Measurements from ENCODE around the gene APRT.
"Not testable (repeated sequence)": the region's sequence is repeated elsewhere in the genome, so short reads cannot be mapped to it uniquely, and the experiment has no call there.

The APRT gene

DNA sequence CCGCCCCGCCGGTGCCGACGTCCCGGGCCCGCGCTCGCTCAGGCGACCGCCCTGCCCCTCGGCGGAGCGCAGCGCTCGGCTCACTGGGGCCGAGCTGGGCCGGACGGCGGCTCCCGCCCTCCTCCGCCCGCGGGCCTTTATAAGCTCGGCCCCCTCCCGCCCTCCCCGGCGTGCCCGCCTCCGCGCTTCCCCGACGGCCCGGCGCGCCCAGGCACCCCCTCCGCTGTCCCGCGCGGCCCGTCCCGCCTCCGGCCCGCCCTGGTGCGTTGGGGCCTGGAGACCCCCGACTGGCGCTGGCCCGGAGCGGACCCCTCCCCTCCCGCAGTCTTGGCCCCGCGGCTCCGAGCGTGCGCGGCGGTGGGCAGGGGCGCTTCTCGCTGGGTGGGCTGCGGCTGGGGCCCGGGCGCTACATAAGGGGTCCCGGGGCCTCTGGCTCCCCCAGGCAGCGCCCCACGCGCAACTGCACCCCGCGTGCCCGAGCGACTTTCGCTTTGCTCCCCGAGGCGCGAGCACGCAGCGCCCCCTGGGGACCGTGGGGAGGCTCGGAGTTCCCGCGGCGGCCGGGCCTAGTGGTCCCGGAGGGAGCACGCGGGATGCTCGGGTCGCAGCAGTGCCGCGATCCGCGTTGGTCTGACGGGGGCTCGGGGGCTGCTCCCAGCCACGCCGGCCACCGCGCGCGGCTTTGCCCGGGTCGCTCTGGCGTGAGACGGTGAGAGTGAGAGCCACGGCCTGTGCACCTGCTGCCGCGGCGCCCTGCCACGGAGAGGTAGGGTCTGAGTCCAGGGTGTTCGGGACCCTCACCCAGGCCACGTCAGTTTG lies 26.4 kb downstream of the APRT start, which contains the start of gene PIEZO1:
PIEZO1 (minus strand) TSS at position 115 of the 819 bp plus-strand sequence. CDS start 256 bp downstream, outside the sequence.
- peak; percentile 67 for DNase-seq

DNA sequence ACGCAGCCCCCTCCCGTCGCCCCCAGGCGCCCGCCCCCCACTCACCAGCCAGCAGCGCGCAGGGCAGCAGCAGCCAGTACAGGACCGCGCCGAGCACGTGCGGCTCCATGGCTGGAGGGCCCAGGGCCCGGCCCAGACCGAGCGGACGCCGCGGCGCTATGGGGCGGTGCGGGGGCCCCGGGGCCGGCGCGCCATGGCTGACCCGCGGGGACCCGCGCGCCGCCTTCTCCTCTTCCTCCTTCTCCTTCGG lies 26.9 kb downstream of the APRT start:
- no peak for DNase-seq

DNA sequence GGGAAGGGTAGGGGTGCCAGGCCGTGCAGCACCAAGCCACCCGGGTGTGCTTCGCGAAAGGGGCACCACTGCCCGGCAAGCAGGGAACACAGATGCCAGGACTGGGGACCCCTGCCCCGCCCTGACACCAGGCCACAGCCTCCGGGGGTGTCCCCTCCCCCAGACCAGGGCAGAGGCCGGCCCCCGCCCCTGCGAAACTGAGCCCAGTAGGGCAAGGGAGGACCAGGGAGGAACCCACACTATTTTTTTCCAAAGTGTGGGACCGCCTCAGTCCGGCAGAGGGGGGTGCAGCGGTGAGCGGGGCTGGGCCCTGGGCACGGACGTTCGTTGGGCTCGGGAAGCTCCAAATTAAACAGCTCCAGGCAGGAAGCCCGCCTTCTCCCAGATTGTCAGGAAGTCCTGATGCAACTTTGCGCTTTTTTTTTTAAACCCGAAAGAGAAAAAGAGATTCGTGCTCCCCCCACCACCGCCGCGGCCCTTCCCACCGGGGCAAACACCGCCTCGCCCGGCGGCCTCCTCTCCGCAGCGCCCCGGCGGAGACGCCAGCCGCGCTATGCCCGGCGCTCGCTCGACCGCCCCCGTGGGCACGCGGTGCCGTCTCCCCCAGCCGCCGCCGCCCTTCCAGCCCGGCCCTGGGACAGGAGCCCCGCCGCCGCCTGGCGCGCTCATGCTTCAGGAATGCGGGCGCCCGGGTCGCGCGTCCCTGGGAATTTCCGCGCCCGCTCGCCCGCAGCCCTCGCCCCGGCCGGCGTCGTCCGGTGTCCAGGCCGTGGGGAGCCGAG lies 27.5 kb downstream of the APRT start:
- peak; percentile 48 for DNase-seq

DNA sequence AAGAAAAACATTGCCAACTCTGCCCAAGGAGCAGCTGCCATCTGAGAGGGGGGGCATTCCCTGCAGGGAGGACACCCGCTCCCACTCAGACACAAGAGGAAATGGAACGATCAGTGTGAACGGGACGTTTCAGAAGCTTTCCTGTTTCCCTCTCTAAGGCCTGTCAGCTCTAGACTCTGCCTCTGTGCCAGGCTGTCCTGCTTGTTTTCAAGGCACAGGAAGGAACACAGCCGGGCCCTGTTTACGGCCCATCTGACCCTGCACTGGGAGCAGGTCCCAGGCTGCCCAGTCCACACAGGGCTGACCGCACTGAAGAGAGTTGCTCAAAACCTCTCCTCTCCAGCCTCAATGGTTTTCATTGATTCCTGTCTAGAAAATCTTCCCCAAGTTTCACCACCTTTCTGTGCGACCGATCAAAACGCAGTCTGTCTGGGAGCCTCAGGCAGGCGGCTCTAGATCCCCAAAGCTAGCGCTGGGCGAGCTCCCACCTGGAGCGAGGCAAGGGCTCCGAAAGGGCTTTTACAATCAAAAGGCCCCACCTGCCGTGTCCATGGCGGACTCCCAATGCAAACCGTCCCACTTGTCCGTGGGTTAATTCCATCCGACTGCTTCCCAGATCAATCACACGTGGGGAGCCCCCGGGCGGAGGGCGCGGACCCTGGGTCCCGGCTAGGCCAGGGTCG lies 28.2 kb downstream of the APRT start:
- DNase-seq = no peak

DNA sequence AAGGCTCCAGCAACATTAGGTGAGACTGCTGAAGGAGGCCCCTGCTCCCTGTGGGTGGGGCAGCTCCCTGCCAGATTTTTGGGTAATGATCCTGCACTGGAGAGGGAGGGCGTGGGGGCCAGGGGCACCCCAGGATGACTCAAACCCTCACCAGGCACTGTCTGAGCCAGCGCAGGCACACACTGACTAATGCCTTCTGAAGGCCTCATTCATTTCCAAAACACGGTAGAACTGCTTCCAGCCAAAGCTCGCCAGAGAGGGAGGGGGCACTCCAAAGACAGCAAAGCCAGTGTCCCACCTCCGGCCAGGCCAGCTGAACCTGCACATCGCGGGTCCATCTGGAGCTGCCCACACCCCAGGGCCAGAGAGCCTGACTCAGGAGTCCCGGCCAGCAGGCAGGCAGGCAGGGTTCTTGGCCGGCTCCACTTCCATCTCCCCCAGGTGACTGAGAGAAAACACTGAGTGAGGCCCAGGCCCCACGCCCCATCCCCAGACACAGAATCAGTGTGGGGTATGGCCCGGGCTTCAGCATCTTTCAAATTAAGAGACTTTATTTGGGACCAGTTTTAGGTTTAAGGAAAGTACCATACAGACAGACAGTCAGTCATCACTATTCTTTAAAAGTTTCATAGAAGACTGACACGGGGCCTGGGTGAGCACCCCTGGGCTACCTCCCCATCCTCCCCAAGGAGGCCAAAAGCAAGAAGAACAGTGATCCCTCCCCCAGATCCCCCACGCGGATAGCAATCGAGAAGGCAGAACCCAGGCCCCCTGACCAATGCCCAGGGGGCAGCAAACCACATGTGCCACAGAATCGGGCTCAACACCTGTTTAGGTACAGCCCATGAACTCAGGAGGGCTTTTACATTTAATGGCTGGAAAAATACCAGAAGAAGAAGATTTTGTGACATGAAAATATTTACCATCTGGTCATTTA lies 29.0 kb downstream of the APRT start:
- DNase-seq = peak; percentile 89

DNA sequence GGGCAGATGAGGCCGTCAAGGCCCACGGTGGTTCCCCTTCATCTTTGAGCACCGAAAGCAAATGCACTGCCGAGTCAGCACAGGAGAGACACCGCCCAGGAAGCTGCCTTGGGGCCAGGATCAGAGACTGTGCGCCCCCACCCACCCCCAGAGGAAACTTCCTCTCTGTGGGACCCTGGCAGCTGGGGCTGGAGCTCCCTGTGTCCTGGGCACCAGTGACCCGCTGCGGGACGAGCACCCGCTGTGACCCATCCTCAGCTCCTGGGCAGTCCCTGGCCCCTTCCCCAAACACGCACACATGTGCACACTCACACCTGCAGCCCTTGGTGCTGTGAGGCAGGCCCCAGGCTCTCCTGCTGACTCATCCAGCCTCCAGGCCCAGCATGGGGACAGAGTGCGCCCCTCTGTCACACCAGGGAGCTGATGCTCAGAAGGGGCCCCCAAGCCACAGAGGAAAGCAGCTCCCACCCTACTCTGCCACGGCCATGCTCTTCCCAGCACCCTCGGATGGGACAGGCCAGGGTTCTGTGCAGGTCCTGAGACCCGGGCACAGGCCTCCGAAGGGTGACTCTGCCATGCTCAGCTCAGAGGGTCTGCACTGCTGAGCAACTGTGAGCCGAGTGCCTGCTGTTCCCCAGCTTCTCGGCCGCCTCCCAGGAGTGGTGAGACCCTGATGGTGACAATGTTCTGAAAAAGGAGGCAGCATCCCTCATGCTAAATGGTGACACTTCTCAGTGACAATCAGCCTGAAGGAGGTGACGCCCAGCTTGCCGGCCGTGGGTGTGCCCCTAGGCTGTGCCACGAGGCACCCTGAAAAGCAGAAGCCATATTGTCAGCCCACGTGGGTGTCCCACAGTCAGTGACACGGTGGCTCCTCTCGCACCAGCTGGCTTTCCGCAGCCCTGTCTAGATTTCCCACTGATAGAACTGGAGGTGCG lies 30.3 kb downstream of the APRT start:
- DNase-seq = peak; percentile 80

DNA sequence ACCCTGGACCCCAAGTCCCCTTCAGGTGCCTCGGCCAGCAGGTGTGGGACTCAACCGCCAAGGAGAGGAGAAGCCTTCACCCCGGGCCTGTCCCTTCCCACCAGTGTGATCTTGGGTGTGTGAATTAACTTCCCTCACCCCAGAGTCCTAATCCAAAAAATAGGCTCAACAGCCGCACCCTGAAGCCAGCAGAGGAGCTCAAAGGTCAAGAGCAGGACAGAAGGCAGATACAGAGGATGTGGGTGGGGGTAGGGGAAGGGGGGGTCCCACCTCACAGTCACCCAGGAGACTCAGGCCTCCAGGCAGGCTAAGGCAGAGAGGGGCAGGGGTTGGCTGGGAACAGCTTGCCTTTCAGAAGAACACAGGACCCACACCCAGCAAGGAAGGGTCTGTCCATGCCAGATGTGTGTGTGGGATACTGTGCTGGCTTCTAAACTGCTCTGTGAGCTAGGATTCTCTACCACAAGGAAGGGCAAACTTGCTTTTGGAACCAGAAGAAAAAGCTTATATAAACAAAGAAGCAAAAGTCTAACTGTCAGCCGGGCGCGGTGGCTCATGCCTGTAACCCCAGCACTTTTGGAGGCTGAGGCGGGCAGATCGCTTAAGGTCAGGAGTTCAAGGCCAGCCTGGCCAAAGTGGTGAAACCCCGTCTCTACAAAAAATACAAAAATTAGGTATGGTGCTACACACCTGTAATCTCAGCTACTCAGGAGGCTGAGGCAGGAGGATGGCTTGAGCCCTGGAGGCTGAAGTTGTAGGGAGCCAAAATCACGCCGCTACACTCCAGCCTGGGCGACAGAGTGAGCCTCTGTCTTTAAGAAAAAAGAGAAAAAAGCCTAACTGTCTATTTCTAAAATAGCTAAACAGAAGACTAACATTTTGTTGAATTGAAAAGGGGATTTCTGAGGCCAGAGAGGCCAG lies 31.3 kb downstream of the APRT start:
- no peak for DNase-seq

DNA sequence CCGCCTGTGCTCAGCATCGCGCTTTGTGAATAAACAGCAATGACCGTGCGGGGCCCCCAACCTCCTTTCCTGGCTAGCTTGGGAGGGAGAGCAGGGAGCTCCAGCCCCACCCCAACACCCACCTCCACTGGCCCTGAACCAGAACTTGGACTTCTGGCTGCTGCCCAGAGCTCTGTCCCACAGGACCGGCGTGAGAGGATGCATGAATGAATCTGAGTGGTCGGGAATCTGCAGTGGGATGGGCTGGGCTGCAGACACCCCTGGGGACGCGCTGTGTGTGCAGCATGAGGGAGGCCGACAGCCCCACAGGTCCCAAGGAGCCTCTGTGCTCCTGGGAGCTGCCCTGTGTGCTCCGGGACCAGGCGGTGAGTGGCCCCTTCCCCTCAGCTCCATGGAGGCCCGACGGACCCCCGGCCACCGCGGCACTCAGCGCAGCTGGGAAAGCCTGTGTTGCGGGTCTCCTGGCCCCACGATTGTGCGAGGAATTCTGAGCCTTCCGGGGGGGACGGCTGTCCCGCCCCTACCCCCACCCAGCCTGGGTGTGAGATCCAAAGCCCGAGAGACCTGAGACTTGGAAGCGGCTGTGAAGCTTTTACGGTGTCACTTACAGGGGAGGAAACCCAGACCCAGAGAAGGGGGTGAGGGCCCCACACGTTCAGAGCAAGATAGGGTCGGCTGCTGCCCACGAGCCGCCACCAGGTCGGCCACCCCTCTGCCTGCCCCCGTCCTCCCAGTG lies 32.2 kb downstream of the APRT start:
- DNase-seq = no peak

DNA sequence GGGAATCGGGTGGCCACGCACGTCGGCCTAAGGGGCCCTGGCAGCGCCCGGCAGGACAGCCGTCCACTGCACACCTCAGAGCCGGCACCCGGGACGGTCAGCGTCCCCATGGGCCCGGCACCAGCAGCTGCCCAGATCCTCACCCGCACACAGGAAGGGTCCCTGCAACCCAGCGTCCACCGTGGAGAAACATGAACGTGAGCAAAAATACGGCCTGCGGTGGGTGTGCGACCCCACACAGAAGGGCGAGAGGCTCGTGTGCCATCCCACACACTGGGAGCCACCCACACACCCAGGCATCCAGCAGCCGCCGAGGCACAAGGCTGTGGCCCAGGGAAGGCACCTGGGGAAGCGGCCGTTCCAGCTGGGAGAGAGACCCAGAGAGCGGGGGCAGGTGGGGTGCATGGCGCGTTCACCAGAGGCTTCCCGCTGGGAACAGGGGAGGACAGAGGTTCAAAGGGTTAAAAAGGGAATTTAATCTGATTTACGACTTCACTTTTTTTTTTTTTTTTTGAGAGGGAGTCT lies 33.1 kb downstream of the APRT start:
- no peak for DNase-seq

DNA sequence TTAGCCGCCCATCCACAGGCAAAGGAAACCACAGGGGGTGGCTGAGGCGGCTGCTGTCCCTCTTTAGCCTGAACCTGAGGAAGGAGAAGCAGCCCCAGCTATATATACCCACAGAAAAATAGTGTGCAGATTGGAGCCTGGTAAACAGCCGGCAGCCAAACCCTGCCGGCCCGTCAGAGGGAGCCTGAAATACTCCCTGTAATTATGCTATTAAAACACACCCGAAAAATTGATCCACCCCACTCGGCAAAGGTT lies 33.5 kb downstream of the APRT start:
- DNase-seq = no peak

DNA sequence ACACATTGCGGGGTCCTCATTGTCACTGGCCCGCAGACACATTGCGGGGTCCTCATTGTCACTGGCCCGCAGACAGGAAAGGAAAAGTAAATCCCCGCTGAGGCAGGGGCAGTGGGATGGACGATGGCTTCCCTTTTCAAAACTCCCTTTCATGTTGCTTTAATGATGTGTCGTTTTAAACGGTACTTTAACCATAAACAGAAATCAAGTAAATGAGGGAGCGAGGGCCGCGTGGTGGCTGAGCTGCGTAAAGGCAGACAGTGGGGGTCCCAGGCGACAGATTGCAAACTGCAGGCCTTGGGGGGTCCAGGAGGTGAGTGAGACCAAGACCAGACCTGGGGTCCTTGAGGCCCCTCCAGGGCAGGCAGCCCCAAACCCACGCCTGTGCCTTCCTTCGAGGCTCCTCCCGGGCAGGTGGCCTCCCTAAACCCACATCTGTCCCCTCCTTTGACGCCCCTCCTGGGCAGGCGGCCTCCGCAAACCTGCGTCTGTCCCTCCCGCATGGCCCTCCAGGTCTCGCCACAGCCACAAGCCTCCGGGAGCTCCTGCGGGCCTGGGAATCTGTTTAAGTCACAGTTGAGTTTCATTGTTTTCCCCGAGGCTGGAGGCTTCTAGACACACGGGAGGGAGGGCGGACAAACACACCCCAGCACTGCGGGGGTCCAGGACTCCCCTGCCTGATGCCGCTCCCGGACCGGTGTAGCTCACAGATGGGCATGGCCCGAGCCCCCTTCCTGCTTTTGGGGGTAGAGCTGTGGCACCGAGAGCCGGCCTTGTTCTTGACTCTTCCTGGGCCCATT lies 34.1 kb downstream of the APRT start:
- no peak for DNase-seq

DNA sequence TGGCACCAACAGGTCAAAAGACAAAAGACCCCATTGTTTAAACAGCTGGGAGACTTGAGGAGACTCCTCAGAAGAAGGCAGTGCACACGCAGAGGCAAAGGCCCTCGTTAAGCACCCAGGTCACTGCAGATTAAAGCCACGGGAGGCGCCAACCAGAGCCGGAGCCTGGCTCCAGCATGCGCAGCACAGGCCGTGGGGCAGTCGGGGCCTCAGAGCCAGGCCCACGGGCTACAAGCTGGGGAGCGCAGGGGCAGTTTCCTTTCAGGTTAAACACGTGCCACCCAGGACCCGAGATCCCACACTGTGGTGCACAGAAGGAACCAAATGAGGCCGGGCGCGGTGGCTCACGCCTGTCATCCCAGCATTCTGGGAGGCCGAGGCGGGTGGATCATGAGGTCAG lies 35.9 kb downstream of the APRT start:
- no peak for DNase-seq

DNA sequence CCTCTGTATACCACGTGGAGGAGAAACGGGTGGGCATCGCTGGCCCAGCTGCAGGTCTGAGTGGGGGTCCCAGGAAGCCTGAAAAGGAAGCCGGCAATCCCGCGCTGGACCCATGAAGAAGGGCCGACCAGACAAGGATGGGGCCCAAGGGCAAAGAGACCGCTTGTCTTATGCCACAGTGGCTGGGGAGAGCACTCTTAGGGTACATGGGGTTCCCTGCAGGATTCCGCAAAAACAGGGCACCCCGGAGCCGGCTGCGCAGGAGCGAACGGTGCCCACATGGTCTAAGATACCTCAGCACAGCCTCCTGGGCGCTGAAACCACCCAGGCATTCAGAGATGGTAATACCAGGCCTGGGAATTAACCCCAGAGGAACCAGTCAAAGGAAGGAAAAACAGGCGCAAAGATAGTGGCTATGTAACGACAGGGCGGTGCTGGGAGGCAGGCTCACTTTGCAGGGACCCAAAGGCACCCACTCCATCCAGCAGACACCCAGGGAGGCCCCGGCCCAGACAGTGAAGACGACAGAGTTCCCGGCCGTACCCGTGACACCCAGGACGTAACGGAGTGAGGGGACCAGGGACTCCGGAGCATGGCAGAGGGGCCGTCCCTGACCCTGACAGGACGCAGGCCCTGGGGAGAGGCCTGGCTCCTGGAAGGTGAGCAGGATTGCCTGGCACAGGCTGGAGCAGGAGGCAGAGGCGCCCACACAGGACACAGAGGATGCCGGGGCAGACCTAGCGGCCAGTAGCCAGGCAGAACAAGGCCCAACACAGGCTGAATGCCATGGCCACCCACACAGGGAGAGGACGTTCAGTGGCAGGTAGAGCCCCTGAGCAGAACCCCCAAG lies 37.0 kb downstream of the APRT start:
- no peak for DNase-seq

DNA sequence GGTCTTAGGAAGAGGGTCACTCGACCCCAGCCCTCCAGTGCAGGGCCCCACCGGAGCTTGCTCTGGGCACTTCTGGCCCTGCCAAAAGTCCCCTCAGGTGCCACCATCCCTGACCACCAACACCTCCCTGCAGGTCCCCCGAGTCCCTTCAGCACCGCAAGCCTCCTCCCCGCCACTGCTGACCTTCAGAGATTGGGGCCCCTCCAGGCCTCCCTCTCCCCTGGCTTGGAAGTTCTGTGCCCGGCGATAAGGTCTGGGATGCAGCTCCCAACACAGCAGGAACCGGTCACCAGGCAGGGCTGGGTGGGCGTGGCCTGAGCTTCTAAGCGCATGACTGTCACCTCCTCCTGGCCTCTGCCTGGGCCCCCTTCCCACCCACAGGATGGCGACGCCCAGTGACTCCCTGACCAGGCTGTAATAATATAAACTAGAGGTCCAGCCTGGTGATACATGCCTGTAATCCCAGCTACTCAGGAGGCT lies 37.9 kb downstream of the APRT start:
- DNase-seq = no peak

DNA sequence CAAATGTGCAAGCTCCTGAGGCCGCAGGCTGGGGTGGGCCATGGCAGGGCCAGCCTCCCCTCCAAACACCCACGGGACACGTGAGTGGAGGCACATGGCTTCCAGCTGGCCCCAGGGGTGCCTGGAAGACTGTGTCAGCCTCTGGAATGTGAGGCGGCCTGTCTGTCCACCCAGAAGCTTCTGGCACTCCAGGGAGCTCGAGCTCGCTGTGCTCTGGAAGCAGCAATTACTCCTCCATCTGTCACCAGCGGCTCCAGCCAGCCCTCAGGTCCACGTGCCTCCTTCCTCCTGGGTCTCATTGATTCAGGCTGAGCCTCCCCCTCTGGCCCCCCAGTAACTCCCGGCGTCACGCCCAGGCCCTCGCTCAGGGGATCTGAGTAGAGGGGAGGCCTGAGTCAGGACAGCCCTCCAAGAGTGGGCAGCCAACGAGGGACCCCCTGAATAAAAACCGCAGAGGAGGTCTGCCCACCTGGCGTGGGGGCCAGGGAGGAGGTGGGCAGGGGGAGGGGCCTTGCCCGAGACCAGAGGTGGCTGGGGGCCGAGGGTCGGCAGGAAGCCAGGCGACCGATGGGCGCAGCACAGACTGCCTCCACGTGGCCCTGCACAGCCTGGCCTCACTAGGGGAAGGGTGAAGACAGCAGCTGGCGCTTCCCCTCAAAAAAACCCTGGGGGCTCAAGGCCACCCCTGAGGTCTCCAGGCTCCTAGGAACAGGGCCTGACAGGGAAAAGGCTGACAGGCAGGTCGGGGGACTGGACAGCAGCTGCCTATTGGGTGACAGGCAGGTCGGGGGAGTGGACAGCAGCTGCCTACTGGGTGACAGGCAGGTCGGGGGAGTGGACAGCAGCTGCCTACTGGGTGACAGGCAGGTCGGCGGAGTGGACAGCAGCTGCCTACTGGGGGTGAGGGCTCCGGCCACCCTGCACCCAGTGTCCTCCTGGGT lies 38.6 kb downstream of the APRT start:
- DNase-seq = no peak

DNA sequence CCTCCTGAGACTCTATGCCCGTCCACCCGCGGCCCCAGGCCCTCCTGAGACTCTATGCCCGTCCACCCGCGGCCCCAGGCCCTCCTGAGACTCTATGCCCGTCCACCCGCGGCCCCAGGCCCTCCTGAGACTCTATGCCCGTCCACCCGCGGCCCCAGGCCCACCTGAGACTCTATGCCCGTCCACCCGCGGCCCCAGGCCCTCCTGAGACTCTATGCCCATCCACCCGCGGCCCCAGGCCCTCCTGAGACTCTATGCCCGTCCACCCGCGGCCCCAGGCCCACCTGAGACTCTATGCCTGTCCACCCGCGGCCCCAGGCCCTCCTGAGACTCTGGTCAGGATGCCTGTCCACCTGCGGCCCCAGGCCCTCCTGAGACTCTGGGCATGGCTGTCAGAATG lies 39.9 kb downstream of the APRT start:
- not testable (repeated sequence) for DNase-seq
